Superior temporal gyrus (tissue), 1 donor: ENCODE measurements around the gene G6PC1.
"Not testable (repeated sequence)": the region's sequence is repeated elsewhere in the genome, so short reads cannot be mapped to it uniquely, and the experiment has no call there.

Experiments used
- DNase-seq: peaks from one replicate; pipeline ENCODE4 v3.0.0-alpha.2; 2016; ENCODE audit errors: extremely low spot score

Gene G6PC1

GRCh38 chr17:42900460-42901331 is at the start of gene G6PC1:
G6PC1 (plus strand) TSS chr17:42900799; CDS start chr17:42900877, 78 bp downstream.
- DNase-seq: no peak

- no peak for DNase-seq
These were observed 49.6 kb upstream of the G6PC1 start, which contains the start of gene AOC3 for GRCh38 chr17:42850954-42851353. AOC3 (plus strand) TSS chr17:42851199; CDS start chr17:42851344, 145 bp downstream.

GRCh38 chr17:42851371-42852240 is 49.0 kb upstream of the G6PC1 start:
- DNase-seq: not testable (repeated sequence)

GRCh38 chr17:42852351-42852750 is 48.2 kb upstream of the G6PC1 start:
- no peak for DNase-seq

GRCh38 chr17:42853004-42853403 is 47.6 kb upstream of the G6PC1 start:
- no peak for DNase-seq

- no peak for DNase-seq
These were observed 47.0 kb upstream of the G6PC1 start for GRCh38 chr17:42853597-42853967.

GRCh38 chr17:42853968-42854790 is 46.4 kb upstream of the G6PC1 start:
- DNase-seq: no peak

- no peak for DNase-seq
These were observed 45.5 kb upstream of the G6PC1 start for GRCh38 chr17:42855048-42855596.

GRCh38 chr17:42856093-42856492 is 44.5 kb upstream of the G6PC1 start:
- DNase-seq: not testable (repeated sequence)

- not testable (repeated sequence) for DNase-seq
These were observed 44.1 kb upstream of the G6PC1 start for GRCh38 chr17:42856516-42856915.

GRCh38 chr17:42857389-42857788 is 43.2 kb upstream of the G6PC1 start:
- no peak for DNase-seq

- no peak for DNase-seq
These were observed 34.9 kb upstream of the G6PC1 start for GRCh38 chr17:42865638-42866094.

GRCh38 chr17:42866216-42866615 is 34.4 kb upstream of the G6PC1 start:
- no peak for DNase-seq

- no peak for DNase-seq
These were observed 33.7 kb upstream of the G6PC1 start for GRCh38 chr17:42866631-42867575.

- DNase-seq: not testable (repeated sequence)
These were observed 32.8 kb upstream of the G6PC1 start for GRCh38 chr17:42867694-42868261.

GRCh38 chr17:42868338-42868737 is 32.3 kb upstream of the G6PC1 start:
- no peak for DNase-seq

GRCh38 chr17:42871647-42872046 is 29.0 kb upstream of the G6PC1 start:
- DNase-seq: no peak

GRCh38 chr17:42872251-42872965 is 28.2 kb upstream of the G6PC1 start:
- no peak for DNase-seq

GRCh38 chr17:42873315-42873714 is 27.3 kb upstream of the G6PC1 start:
- no peak for DNase-seq
